DND-41 (cell line): ENCODE results near the gene PNPLA1.

Experiments used
- ATAC-seq: fragments of 200-7000 bp; cut with Tn5 transposase; 3 replicates; pipeline ENCODE4 v1.9.1; 2021; ENCODE audit warnings: low read depth; ENCODE audit not compliant: insufficient read depth
- DNase-seq: peaks from one replicate; pipeline ENCODE4 v3.0.0-alpha.2; 2020
- H2AFZ ChIP-seq: 2 replicates; pipeline ENCODE4 v1.6.0; 2012; ENCODE audit warnings: low read depth, low read length
- H3K27ac ChIP-seq: 2 replicates; pipeline ENCODE4 v1.5.1; 2012; ENCODE audit warnings: low read length, inconsistent platforms
- H3K27me3 ChIP-seq: fragments of 200-600 bp; sonication (generic); 2 replicates; pipeline ENCODE4 v1.6.0; 2012; ENCODE audit warnings: low read length, mild to moderate bottlenecking, inconsistent platforms; ENCODE audit not compliant: insufficient read depth, poor library complexity
- H3K36me3 ChIP-seq: 2 replicates; pipeline ENCODE4 v1.5.1; 2012; ENCODE audit warnings: low read length, inconsistent platforms; ENCODE audit not compliant: insufficient read depth
- H3K4me1 ChIP-seq: 2 replicates; pipeline ENCODE4 v1.5.1; 2012; ENCODE audit warnings: mild to moderate bottlenecking, low read length; ENCODE audit not compliant: insufficient read depth
- H3K4me2 ChIP-seq: 2 replicates; pipeline ENCODE4 v1.6.0; 2012; ENCODE audit warnings: mild to moderate bottlenecking, moderate library complexity, low read length, inconsistent platforms; ENCODE audit not compliant: insufficient read depth
- H3K4me3 ChIP-seq, 2 experiments: fragments of 200-600 bp in 1 of 2; shearing (Covaris generic) in 1 of 2; 2 replicates each; pipeline ENCODE4 v1.5.1; 2012 to 2016; ENCODE audit warnings: inconsistent platforms in 2 of 2, low read length in 2 of 2, mild to moderate bottlenecking in 2 of 2, low read depth in 1 of 2, moderate library complexity in 1 of 2
- H3K79me2 ChIP-seq: 2 replicates; pipeline ENCODE4 v1.6.0; 2012; ENCODE audit warnings: low read length, inconsistent platforms; ENCODE audit not compliant: insufficient read depth
- H3K9ac ChIP-seq: 2 replicates; pipeline ENCODE4 v1.6.0; 2012; ENCODE audit warnings: low read depth, mild to moderate bottlenecking, inconsistent platforms, low read length, moderate library complexity
- H3K9me3 ChIP-seq: 2 replicates; pipeline ENCODE4 v1.5.1; 2012; ENCODE audit warnings: low read length, moderate library complexity, mild to moderate bottlenecking, inconsistent platforms; ENCODE audit not compliant: insufficient read depth, severe bottlenecking
- H4K20me1 ChIP-seq: 2 replicates; pipeline ENCODE4 v1.6.0; 2012; ENCODE audit warnings: low read length; ENCODE audit not compliant: insufficient read depth
- EZH2 ChIP-seq: IDR thresholded peaks from 3 replicates; pipeline ENCODE4 v1.6.1; 2012; ENCODE audit warnings: borderline replicate concordance, low read depth, mild to moderate bottlenecking, moderate library complexity, low read length, inconsistent platforms; ENCODE audit not compliant: severe bottlenecking
- TF ChIP-seq, protein P1 (sequence below): IDR thresholded peaks from 2 replicates; pipeline ENCODE4 v1.5.1; 2012; ENCODE audit warnings: borderline replicate concordance, low read length, moderate library complexity, mild to moderate bottlenecking; ENCODE audit not compliant: poor library complexity, severe bottlenecking; ENCODE audit errors: extremely low read depth

PNPLA1 gene

GRCh38 chr6:36280467-36280866, 10.6 kb downstream of the PNPLA1 start:
- Histone ChIP-seq H3K27me3 (peaks cover 23% of the 10 kb centered on the region), H3K36me3 (no peaks in the 10 kb centered on the region), H3K27ac (no peak overlapping the region), H3K9me3 (no peaks in the 10 kb centered on the region), H4K20me1 (no peaks in the 10 kb centered on the region), H2AFZ (no peak overlapping the region), H3K4me1 (no peaks in the 10 kb centered on the region), H3K4me3 (no peak overlapping the region), H3K79me2 (no peaks in the 10 kb centered on the region), H3K9ac (no peak overlapping the region), H3K4me2 (no peak overlapping the region)
- no peak for TF ChIP-seq EZH2
- TF ChIP-seq, protein P1, sequence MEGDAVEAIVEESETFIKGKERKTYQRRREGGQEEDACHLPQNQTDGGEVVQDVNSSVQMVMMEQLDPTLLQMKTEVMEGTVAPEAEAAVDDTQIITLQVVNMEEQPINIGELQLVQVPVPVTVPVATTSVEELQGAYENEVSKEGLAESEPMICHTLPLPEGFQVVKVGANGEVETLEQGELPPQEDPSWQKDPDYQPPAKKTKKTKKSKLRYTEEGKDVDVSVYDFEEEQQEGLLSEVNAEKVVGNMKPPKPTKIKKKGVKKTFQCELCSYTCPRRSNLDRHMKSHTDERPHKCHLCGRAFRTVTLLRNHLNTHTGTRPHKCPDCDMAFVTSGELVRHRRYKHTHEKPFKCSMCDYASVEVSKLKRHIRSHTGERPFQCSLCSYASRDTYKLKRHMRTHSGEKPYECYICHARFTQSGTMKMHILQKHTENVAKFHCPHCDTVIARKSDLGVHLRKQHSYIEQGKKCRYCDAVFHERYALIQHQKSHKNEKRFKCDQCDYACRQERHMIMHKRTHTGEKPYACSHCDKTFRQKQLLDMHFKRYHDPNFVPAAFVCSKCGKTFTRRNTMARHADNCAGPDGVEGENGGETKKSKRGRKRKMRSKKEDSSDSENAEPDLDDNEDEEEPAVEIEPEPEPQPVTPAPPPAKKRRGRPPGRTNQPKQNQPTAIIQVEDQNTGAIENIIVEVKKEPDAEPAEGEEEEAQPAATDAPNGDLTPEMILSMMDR: no peak
- ATAC-seq: no peak
- no peak for DNase-seq

DNA sequence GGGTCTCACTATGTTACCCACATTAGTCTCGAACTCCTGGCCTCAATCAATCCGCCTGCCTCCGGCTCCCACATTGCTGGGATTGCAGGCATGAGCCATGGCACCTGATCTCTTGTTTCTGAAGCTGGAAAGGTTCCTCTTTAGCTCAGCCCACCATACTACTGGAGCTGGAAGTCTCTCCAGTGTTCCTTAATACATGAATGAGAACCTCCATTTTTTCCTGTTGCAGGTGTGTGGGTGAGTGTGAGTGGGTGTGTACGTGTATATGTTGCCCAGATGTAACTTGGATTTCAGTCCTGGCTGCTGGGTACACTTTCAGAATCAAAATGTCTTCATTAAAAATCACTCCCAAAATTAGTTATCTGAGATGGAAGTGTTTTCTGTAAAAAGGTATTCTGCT, 11.1 kb downstream of the PNPLA1 start:
- no peak overlapping the region for H3K4me3 ChIP-seq
- TF ChIP-seq EZH2: no peak
- TF ChIP-seq, protein P1: no peak
- no peaks in the 10 kb centered on the region for H3K9me3 ChIP-seq
- no peaks in the 10 kb centered on the region for H3K4me1 ChIP-seq
- no peak overlapping the region for H3K4me2 ChIP-seq
- H3K36me3 ChIP-seq: no peaks in the 10 kb centered on the region
- no peak overlapping the region for H3K9ac ChIP-seq
- no peak overlapping the region for H2AFZ ChIP-seq
- no peak for ATAC-seq
- H3K27ac ChIP-seq: no peak overlapping the region
- no peak for DNase-seq
- no peaks in the 10 kb centered on the region for H3K79me2 ChIP-seq
- peaks cover 23% of the 10 kb centered on the region for H3K27me3 ChIP-seq
- no peaks in the 10 kb centered on the region for H4K20me1 ChIP-seq

DNA sequence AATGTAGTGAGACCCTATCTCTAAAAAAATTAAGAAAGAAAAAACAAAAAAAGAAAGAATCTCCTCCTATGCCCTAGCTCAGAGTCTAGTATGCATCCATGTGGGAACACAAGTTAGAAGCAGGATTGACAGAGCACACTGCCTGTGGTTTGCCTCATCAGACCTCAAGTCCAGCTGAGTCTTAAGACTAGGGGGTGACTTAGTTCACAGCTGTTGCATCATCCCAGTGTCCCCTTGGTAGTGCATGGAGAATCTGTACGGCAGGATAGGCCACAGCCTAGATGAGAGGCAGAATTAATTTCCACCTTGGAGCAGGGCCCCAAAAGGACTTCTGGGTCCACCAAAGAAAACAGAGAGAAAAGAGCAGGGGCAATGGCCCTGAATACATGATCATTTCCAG, 13.7 kb downstream of the PNPLA1 start:
- Histone ChIP-seq H3K9me3 (no peaks in the 10 kb centered on the region), H3K36me3 (no peaks in the 10 kb centered on the region), H4K20me1 (no peaks in the 10 kb centered on the region), H3K4me3 (no peak overlapping the region), H3K9ac (no peak overlapping the region), H3K79me2 (no peaks in the 10 kb centered on the region), H3K27ac (no peak overlapping the region), H2AFZ (no peak overlapping the region), H3K4me2 (no peak overlapping the region), H3K27me3 (peaks cover 13% of the 10 kb centered on the region), H3K4me1 (no peaks in the 10 kb centered on the region)
- DNase-seq (no peak), ATAC-seq (no peak)
- TF ChIP-seq, protein P1: no peak
- no peak for TF ChIP-seq EZH2

DNA sequence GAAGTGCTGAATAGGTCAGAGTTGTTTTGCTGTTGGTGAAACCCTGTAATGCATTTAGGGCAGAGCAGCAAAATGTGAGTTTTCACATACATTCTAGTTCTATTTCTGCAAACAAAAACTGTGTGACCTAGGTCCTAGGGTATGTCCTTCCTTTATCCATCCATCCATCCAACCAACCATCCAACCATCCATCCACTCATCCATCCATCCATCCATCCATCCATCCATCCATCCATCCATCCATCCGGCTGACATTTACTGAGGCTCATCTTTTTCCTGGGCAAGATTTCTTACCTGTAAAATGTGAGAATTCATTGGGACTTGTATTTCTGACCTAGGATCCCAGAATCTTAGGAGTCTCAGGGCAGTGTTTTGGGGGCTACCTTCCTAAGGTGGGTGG, 14.5 kb downstream of the PNPLA1 start:
- no peak for ATAC-seq
- Histone ChIP-seq H3K79me2 (no peaks in the 10 kb centered on the region), H3K9me3 (no peaks in the 10 kb centered on the region), H3K4me3 (no peak overlapping the region), H3K9ac (no peak overlapping the region), H4K20me1 (no peaks in the 10 kb centered on the region), H3K36me3 (no peaks in the 10 kb centered on the region), H2AFZ (no peak overlapping the region), H3K27ac (no peak overlapping the region), H3K4me2 (no peak overlapping the region), H3K4me1 (no peaks in the 10 kb centered on the region), H3K27me3 (peaks cover 13% of the 10 kb centered on the region)
- DNase-seq: no peak
- TF ChIP-seq, protein P1: no peak
